ENCODE data around the gene XIRP1.

XIRP1 gene

DNA sequence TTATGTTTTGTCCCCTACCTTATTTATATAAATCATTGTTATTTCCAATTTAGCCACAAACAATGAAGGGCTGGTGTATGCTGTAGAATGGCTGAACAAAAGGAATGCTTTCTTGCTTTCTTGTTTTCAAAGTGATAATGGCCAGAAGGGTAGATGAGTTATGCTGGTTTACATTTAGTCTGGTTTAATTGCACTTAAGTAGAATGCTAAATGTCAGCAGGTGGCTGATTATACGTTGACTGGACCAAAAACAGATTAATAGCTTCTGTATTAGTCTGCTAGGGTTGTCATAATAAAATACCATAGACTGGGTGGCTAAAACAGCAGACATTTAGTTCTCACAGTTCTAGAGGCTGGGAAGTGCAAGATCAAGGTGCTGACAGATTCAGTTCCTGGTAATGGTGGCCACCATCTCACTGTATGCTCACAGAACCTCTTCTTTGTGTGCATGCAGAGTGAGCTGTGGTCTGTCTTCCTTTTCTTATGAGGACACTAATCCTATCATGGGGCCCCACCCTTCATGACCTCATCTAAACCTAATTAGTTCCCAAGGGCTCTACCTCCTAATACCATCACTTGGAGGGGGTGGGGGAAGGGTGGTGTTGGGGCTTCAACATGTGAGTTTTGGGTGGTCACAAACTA, 17.1 kb upstream of the XIRP1 start:
- DNase-seq, result no peak

DNA sequence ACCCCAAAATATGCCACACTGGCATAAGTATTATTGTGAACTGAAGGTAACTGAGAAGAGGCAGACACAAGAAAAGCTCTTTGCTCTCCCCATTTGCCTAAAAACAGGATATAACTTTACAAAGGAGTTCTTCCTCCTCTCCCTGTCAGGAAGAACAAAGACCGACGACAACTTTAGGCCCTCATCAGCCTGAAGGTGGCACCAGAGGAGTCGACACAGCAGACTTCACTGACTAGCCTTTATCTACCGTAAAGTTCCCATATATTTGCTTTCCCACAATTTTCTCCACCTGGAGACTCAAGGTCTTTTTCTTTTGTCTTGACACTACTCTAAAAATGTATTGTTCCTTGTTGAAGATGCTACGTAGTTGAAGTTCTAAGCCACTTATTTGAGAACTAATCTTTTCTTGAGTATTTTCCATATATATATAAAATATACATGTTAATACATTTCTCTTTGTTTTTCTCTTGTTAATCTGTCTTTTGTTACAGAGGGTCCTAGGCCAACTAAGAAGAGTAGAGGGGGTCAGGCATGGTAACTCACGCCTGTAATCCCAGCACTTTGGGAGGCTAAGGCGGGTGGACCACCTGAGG, 16.2 kb upstream of the XIRP1 start:
- DNase-seq, result peak; percentile 13

DNA sequence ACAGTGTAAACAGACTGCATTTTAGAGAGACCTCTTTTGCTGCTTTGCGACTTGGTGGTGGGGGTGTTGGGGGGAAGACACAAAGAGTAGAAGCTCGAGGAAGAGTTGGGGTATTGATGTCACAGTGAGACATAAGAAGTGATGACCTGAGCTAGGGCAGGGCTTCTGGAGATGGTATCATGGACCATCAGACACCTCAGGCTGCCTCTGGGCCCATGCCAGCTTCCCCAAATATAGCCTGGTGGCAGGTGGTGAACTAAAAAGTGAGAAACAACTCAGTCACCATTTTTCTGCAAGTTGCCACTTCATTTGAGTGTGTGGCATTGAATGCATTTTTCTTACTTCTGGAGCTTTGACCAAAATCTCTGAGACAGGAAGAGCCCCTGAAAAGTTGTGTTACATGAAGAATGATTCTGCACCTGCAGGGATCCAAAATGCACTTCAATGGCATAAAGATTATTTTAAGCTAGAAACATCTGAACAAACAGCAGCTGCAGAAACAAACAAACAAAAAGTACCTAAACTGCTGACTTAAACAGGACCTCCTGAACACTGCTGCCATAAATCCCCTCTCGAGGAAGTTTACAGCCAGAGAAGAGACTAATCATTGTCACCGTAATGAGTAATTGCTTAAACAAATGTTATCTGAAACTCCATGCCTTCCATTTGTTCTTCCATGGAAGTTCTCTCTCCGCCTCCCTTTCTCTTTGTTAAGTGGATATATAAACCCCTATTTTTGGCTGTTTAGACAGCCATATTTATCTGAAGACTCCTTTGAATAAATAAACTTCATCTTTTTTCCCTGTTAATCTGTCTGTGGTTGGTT, 15.2 kb upstream of the XIRP1 start:
- DNase-seq, result no peak

DNA sequence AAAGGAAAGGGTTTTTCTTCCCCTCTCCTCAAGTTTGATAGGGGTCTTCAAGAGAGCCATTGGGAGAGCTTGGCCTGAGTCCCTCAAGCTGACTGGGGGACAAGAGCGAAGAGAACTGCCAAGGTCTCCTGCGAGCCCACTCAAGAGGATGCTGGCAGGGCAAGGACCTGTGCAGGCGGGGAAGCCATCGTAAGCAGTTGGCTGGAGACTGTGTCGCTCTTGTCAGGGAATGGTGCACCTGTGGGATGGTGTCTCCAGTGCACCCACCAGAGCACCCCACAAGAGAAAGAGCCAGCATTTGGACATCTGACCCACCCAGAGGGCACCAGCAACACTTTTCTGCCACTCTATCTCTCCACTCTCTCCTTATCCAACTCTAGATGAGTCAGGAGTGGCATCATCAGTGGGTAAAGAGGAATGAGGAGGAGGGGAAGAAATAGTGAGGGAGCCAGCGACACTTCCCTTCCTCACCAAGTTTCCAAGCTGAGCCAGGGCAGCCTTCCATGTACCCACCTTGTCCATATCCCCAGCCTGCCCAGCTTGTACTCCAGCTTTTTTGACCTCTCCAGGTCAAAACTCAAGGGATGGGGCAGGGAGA, 13.6 kb upstream of the XIRP1 start:
- no peak for DNase-seq

DNA sequence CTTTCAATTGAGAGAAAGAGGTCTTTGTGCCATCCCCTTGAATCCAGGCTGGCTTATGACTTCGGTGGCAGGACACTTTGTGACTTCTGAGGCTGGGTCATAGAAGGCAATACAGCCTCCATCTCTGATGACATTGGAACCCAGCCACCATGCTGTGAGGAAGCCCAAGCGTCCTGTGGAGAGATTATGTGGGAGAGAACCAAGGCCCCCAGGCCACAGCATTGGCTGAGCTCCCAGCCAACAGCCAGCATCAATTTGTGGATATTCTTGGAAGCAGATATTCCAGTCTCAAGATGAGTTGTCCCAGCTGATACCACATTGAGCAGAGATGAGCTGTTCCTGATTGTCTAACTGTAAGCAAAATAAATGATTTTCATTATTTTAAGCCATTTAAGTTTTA, 12.7 kb upstream of the XIRP1 start:
- no peak for DNase-seq

DNA sequence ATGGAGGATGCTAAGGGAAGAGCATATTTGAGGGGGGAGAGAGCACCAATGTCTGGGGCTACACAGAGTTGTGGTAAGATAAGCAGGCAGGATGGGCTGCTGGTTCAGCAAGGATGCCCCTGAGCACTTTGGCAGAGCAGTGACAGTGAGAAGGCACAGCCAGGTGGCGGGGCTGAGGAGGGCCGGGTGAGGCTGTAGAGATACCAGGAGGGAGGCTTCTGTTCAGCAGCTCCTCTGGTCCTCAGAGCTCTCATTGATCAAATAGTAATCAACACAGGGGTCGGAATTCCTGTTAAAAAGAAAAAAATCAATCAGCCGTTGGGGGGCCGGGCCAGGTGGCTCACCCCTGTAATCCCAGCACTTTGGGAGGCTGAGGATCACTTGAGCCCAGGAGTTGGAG, 11.5 kb upstream of the XIRP1 start:
- DNase-seq, result no peak

DNA sequence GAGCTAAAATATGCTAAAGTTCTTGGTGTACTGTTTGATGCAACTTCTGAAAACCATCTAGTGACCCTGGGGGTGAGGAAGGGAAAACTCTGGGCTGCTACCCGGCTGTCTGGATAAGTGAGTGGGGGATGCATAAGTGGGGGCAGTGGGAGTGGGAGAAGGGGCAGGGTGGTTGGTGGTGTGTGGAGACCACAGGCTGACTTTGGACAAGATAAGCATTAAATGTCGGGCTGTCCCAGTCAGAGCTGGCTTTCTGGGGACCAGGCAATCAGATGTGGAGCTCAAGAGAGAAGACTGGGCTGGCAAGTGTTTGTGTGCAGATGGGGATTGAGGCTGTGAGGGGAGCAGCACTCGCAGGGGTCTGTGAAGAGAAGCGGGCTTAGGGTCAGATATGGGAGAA, 11.0 kb upstream of the XIRP1 start:
- DNase-seq, result no peak

DNA sequence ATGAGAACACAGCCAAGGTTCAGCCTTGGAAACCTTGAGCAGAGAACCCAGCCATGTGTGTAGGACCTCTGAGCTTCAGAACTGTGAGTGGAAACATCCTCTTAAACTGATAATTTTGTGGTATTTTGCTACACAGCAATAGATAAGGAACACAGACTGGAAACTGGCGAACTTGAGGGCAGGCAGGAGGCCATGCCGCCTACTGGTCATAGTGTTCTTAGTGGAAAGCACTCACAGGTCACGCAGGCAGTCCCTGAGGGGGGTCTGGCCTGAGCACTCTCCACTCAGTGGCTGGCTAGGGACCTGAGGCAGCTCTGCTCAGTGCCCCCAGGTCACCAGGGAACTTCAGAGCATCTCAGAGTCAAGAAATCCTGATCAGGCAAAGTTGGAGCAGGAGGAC, 9.7 kb upstream of the XIRP1 start:
- DNase-seq, result no peak

DNA sequence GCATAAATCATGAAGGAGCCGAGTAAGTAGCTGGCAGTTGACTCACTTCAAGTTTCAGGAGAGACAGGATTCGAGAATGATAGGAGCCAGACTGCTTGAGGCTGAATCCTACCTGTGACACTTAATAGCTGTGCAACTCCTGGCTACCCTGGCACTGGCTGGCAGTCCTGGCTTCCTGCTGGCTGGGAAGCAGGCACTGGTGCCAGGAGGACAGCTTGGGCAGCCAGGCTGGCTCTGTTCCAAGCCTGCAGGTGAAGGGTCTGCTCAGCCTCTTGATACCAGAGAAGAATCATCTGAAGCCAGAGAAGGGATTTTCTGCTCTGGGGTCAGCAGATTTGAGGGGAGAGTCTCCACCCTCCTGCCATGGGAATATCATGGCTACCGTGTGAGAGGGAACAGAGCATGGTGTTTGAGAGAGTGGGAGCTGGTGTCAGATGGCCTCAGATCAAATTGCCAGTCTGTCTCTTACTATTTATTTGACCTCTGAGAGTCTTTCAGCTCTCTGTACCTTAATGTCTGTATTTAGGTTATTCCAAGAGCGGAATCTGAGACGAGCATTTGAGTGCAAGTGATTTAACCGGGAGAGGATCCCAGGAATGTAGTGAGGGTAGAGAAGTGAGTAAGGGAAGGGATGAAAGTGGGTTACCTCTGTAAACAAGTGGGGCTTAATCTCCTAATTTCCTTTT, 4.4 kb upstream of the XIRP1 start:
- peak; percentile 16 for DNase-seq

DNA sequence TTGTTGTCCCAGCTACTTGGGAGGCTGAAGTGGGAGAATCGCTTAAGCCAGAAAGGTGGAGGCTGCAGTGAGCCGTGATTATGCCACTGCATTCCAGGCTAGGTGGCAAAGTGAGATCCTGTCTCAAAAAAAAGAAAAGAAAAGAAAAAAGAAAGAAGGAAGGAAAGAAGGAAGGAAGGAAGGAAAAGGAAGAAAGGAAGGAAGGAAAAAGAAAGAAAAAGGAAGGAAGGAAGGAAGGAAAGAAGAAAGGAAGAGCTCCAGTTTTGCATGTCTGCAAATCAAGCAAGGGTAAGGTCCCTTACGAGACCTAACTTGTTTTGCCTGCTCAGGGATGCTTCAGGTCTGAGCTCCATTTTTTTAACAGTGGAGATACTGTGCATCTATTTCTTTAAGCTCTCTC, 3.6 kb upstream of the XIRP1 start:
- DNase-seq, result no peak

DNA sequence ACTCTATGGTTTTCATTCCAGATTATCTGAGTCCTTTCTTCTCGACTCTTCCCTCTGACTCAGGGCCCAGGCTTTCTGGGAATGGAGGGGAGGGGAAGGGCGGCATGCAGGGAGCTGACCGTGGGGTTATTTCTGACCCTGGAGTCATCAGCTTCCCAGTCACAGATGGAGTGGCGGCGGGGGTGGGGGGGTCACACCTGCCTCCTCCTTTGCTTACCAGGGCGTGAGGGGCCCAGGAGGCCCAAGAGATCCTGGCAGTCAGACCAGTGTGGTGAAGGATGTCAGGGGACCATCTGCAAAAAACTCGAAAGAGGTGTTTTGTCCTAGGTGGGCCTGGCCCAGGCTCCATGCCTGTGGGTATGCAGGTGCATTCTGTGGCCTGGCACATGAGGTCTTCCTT, 996 bp upstream of the XIRP1 start:
- DNase-seq, result no peak

DNA sequence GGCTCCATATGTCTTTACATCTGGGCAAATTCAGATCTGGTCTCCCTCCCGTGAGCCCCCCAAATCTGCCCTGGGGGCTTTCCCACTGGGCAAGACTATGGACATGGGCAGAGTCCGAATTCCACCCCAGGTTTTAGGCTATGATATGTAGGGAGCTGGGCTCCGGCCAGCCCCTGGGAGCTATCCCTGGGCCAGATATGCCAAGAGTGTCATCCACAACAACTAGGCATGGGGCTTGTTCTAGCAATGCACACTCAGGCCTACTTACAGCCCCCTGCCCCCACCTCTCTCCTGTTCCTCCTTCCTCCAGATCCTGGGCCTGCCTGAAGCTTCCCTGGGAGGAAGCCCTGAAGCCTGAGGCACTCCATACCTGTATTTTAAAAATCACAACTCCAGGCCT, 622 bp downstream of the XIRP1 start:
- DNase-seq, result no peak

DNA sequence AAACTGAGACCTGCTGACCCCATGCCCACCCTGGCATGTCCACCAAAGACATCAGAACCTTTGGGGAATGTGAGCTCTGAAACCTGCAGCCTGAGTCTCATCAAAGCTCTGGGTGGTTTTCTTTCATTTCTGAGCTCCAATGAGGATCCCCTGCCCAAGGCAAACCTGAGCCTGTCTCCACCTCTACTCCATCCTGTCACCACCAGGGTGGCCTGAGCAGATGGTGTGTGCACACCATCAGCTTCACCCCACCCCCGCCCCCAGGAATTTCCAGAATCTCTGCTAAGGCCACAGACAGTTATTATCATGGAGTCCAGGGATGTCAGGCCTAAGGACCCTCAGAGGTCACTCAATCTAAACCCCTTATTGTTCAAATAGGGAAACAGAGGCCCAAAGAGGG, 1.3 kb downstream of the XIRP1 start:
- no peak for DNase-seq

DNA sequence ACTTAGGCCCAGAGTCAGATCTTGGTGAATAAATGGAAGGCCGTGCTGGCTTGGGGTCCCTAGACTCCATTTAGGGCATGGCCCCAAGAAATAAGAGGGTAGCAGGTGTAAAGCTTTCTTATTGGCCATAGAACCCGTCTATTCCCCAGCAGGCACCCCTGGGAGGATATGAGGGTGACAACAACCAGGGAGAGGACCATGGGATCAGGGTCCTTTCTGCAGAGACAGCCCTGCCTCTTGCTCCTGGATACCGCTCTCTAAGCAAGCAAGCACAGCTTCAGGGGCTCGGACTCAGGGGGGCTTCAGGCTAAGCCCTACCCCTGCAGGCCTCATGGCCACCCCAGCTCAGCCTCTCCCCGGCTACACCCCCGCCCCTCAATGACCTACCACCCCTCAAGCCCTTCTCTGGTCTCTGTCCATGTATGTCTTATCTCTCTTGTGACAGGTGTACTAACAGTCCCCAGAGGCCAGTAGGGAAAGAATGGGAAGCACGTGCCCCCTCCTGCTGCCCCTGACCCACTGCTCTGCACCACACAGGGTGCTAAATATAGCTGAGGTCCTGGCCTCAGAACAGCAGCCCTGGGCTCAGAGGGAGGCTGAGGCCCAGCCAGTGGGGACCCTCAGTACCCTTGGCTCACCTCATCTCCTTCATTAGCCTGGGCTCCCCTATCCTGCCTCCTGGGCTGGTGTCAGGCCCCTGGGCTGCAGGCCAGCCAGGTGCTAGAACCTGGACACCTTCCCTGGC, 1.9 kb downstream of the XIRP1 start:
- DNase-seq, result no peak

DNA sequence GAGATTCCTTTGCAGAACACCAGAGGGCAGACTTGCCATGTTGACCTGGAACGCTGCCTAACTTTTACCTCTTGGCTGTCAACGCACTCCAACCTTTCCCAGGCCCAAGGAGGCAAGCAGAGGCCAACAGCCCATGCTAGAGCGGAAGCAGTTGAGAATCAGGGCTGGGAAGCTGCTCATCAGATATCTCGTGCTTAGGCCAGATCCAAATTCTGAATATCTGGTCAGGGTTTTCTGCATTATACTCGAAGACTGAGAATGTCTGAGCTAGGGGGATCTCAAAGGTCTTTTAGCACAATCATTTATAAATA, 2.5 kb downstream of the XIRP1 start:
- peak; percentile 18 for DNase-seq

DNA sequence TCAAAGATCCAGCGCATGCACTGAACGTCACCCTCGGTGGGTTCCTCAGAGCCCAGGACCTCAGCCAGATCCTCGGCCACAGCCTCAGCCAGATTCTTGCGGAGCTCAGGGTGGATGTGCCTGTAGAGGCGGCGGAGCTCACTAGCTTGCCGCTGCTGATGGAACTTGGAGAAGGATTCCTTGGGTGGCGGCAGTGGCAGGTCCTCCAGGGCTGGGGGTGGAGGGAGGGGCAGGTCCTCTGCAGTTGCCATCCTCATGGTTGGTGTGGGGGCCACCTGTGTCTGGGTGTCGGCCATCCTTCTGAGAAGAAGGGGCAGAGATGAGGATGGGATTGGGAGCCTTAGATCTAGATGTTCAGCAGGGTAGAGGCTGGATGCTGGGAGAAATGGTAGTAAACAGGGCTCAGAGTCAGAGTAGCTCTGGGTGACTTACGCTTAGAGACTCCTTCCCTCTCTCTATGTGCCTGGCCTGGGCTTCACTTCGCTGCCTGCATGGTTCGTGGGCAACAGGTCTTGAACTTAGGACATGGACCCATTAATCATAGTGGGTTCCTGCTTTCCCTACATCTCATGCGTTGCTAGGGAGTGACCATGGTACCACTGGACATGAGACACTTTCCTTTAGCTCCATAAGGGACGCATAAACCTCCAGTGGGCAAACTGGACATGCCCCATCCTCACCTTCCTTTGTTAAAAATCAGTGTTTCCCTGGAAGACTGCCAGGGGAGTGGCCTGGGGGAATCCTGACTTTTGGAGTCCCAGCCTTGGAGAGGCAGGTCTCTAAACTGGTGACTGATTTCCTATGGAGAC, 3.0 kb downstream of the XIRP1 start:
- no peak for DNase-seq

DNA sequence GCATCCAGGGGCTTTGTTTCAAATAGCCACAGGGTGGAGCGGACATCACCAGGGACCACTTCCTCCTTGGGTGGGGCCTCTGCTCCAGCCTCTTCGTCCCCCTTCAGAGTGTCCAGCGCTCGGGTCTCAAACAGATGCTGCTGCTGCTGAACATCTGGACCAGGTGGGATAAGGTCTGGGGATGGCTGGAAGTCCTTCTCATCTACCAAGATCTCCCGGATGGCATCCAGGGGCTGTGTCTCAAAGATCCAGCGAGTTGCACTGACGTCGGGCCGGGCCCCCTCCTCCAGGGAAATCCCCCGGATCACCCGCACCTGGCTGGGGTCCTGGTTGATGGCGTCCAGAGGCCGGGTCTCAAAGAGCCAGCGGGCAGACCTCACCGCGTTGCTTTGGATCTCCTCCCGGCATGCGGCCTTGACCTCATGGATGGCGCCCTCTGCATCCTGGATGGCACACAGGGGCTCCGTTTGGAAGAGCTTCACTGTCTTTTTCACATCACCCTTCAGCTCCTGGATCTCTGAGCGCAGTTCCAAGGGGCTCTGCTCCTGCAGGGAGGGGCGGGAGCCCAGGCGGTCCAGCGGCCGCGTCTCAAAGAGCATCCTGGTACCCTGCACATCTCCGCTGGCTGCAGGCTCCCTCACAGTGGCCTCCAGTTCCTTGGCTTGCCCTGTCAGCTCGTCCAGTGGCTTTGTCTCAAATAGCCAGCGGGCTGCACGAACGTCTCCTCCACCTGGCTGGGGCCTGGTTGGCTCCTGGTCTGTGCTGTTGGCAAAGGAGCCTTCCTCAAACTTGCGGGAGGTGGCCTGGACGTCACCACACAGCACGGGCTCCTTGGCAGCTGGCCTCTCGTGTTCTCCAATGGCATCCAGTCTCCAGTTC, 3.9 kb downstream of the XIRP1 start:
- DNase-seq, result no peak

DNA sequence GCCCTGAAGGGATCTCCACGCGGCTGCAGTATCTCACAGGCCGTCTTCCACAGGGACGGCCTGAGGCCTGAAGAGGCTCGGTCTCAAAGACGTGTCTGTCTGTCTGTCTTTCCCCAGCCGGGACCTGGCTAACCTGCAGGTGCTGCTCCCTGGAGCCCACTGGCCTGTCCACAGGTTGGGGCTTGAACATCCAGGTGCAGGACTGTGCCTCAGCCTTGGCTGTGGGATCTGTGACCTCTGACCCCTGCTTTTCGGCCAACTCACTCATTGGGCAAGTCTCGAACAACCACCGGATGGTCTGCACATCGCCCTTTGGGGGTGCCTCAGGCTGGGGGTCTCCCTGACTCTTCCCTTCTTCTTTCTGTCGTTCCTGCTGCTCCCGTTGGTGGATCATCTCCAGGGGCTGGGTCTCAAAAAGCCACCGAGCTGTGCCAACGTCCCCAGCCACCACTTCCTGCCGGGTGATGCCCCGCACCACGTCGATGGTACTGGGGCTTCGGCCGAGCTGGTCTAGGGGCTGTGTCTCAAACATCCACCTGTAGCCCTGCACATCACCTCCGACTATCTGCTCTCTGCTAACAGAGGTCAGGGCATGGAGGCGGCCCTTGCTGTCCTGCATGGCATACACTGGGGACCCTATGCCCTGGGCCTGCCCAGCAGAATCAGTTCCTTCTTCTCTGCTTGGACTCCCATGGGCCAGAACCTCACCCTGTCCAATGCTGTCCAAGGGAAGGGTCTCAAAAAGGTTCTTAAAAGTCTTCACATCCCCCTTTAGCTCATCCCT, 4.8 kb downstream of the XIRP1 start:
- DNase-seq, result no peak

DNA sequence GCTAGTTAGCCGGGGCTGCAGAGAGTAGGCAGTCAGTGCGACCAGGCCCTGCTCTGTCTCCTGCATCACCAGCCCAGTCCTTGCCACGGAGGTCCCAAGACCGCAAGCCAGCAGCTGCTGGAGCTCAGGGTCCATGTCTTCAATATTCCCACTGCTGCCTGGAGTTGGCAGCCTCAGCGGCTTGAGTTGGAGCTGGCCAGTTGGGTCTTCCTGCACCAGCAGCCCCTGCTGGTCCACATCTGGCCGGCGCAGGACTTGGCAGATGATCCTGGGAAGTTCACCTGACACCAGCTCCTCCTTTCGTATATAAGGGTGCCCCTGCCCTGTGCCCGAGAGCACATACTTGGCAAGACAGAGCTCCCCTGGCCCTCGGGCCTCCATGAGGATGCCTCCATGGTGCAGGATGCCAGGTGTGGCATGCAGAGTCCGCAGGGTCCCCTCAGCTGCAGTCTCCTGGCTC, 5.7 kb downstream of the XIRP1 start:
- DNase-seq, result no peak
